Glutamatergic neuron (in vitro differentiated cells): ENCODE data around the gene GPR156. TPM values are rescaled to one million over a fixed set of nuclear protein-coding genes. Genes with fewer than 3 reads are reported as not detected.

Source experiments
- DNase-seq: peaks from one replicate; pipeline ENCODE4 v3.0.0; 2022
- H3K27ac Mint-ChIP-seq: one replicate; pipeline ENCODE4 v1.8.0; 2020; ENCODE audit warnings: mild to moderate bottlenecking, mixed read lengths, inconsistent platforms; ENCODE audit not compliant: unreplicated experiment
- H3K27me3 Mint-ChIP-seq: one replicate; pipeline ENCODE4 v1.8.0; 2020; ENCODE audit warnings: mild to moderate bottlenecking, moderate library complexity, mixed read lengths, inconsistent platforms; ENCODE audit not compliant: unreplicated experiment
- H3K36me3 Mint-ChIP-seq: one replicate; pipeline ENCODE4 v1.8.0; 2020; ENCODE audit warnings: mild to moderate bottlenecking, mixed read lengths, inconsistent platforms; ENCODE audit not compliant: unreplicated experiment
- H3K4me1 Mint-ChIP-seq: one replicate; pipeline ENCODE4 v1.8.0; 2020; ENCODE audit warnings: mild to moderate bottlenecking, low read depth, mixed read lengths, inconsistent platforms; ENCODE audit not compliant: unreplicated experiment
- H3K4me3 Mint-ChIP-seq: one replicate; pipeline ENCODE4 v1.8.0; 2020; ENCODE audit warnings: mild to moderate bottlenecking, mixed read lengths, inconsistent platforms; ENCODE audit not compliant: unreplicated experiment
- H3K9me3 Mint-ChIP-seq: one replicate; pipeline ENCODE4 v1.8.0; 2020; ENCODE audit warnings: mild to moderate bottlenecking, moderate library complexity, mixed read lengths, inconsistent platforms; ENCODE audit not compliant: unreplicated experiment
- total RNA-seq: library from RNA; stranded (reverse); fragmentation: NEBNext Ultra II Directional; extraction: Animal tissue kit (Norgen Biotek cat#: 25700); gene quantifications from one replicate; pipeline ENCODE4 v1.2.1, GENCODE V29; 2021; ENCODE audit not compliant: unreplicated experiment
- TF ChIP-seq, protein P1 (sequence below): fragments of 200-600 bp; sonication (generic); IDR thresholded peaks from one replicate; pipeline ENCODE4 v1.5.0; 2021; ENCODE audit not compliant: partially characterized antibody, unreplicated experiment

GPR156 gene
- total RNA-seq, 1 donor from 2014 or later = 0.83 TPM

DNA sequence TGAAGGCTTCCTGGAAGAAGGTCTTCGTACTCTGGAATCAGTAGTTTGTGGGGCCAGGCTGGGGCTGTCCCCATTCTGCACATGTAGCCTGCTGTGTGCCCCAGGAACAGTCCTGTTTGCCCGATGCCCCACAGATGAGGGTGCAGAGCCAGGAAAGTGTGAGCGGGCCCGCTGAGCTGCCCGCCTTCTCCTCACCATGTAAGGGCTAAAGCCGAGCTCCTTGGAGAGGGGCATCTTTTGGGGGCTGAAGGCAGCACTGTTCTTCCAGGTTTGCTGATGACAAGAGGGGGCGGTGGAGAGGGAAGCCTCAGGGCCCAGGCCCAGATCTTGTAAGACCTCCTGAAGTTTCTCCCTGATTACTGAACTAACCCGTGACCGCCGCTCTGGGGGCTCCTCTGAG, 117.5 kb downstream of the GPR156 start:
- Mint-ChIP-seq H3K36me3 (no peaks in the 10 kb centered on the region), H3K4me3 (no peak overlapping the region), H3K27me3 (peaks cover 2% of the 10 kb centered on the region), H3K4me1 (peaks cover 12% of the 10 kb centered on the region), H3K9me3 (peaks cover 6% of the 10 kb centered on the region), H3K27ac (no peak overlapping the region)
- no peak for DNase-seq
- TF ChIP-seq, protein P1, sequence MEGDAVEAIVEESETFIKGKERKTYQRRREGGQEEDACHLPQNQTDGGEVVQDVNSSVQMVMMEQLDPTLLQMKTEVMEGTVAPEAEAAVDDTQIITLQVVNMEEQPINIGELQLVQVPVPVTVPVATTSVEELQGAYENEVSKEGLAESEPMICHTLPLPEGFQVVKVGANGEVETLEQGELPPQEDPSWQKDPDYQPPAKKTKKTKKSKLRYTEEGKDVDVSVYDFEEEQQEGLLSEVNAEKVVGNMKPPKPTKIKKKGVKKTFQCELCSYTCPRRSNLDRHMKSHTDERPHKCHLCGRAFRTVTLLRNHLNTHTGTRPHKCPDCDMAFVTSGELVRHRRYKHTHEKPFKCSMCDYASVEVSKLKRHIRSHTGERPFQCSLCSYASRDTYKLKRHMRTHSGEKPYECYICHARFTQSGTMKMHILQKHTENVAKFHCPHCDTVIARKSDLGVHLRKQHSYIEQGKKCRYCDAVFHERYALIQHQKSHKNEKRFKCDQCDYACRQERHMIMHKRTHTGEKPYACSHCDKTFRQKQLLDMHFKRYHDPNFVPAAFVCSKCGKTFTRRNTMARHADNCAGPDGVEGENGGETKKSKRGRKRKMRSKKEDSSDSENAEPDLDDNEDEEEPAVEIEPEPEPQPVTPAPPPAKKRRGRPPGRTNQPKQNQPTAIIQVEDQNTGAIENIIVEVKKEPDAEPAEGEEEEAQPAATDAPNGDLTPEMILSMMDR = no peak

DNA sequence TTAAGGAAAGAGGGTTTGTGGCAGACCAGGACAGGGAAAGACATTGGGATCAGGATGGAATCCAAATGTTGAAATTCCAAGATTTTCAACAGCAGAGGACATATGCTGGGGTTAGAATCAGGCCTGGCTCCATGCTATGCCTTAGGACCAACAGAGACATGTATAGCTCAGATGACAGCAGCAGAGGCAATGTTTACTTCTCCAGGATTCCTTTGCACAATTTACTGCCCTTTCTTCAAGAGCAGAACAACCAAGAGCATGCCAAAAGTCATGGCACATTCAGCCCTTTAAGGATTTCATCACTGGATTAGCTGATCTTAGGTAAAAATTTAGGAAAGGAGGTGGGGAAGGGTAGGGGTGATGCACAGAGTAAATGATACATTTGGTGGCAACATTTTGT, 121.2 kb downstream of the GPR156 start:
- TF ChIP-seq, protein P1 = no peak
- H3K27me3 Mint-ChIP-seq = no peaks in the 10 kb centered on the region
- H3K4me3 Mint-ChIP-seq = no peak overlapping the region
- no peaks in the 10 kb centered on the region for H3K9me3 Mint-ChIP-seq
- no peaks in the 10 kb centered on the region for H3K4me1 Mint-ChIP-seq
- H3K36me3 Mint-ChIP-seq = no peaks in the 10 kb centered on the region
- H3K27ac Mint-ChIP-seq = no peak overlapping the region
- DNase-seq = no peak

DNA sequence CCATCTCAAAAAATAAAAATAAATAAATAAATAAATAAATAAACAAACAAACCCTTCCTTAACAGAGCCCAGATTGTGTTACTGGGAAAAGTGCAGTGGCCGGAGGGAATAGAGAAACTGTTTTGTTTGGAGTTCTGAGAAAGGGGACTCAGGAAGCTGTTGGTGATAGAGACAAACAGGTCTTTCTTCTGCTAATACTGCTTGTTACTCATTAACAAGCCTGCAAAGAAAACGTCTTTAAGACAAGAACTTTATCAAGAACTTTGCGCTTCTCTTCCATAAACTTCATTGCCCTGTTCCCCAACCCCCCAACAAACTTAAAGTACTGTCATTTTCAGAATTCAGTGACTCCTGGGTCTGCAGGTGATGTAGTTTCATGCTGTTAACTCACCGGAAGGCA, 122.0 kb downstream of the GPR156 start:
- H3K27me3 Mint-ChIP-seq = no peaks in the 10 kb centered on the region
- no peaks in the 10 kb centered on the region for H3K36me3 Mint-ChIP-seq

DNA sequence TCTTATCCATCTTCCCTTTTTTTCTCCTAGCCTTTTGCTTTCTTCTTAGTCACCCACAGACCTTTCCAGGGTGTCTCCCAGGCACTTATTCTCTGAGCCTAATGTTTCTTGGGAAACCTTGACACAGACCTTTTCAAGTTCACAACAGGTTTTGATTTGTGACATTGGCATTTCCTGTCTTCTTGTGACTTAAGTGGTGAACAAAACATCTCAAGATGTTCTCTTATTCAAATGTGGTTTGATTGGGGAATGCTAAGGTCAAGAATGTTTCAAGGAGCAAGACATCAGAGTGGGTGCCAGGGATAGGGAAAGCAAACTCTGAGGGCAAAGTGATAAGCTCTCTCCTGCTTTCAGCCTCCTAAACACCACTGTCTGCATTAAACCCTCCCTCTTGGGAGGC, 122.6 kb downstream of the GPR156 start:
- Mint-ChIP-seq H3K4me3 (no peak overlapping the region), H3K36me3 (no peaks in the 10 kb centered on the region), H3K27me3 (no peaks in the 10 kb centered on the region), H3K27ac (no peak overlapping the region), H3K4me1 (no peaks in the 10 kb centered on the region), H3K9me3 (no peaks in the 10 kb centered on the region)
- no peak for DNase-seq
- TF ChIP-seq, protein P1 = no peak

More for the DNA sequence above, 122.0 kb downstream of the GPR156 start:
- no peak overlapping the region for H3K4me3 Mint-ChIP-seq
- no peaks in the 10 kb centered on the region for H3K4me1 Mint-ChIP-seq
- H3K9me3 Mint-ChIP-seq = no peaks in the 10 kb centered on the region
- no peak for DNase-seq
- no peak overlapping the region for H3K27ac Mint-ChIP-seq
- TF ChIP-seq, protein P1 = no peak

DNA sequence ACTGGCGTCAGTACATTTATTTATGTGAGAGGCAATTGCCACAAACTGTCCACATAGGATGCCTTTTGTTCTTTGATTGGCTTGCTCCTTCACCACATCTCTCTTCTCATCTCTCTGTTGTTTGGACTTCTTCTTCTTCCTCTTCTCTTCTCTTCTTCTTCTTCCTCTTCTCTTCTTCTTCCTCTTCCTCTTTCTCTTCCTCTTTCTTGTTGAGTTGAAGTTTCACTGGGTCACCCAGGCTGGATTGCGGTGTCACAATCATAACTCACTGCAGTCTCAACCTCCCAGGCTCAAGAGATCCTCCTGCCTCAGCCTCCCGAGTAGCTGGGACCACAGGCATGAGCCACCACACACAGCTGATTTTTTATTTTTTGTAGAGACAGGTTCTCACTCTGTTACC, 123.1 kb downstream of the GPR156 start:
- H3K27me3 Mint-ChIP-seq = no peaks in the 10 kb centered on the region
- TF ChIP-seq, protein P1 = no peak
- H3K36me3 Mint-ChIP-seq = no peaks in the 10 kb centered on the region
- no peak overlapping the region for H3K4me3 Mint-ChIP-seq
- DNase-seq = no peak
- no peak overlapping the region for H3K27ac Mint-ChIP-seq
- H3K4me1 Mint-ChIP-seq = no peaks in the 10 kb centered on the region
- H3K9me3 Mint-ChIP-seq = peaks cover 2% of the 10 kb centered on the region
